ENCODE measurements around the gene MRM2.

The MRM2 gene

DNA sequence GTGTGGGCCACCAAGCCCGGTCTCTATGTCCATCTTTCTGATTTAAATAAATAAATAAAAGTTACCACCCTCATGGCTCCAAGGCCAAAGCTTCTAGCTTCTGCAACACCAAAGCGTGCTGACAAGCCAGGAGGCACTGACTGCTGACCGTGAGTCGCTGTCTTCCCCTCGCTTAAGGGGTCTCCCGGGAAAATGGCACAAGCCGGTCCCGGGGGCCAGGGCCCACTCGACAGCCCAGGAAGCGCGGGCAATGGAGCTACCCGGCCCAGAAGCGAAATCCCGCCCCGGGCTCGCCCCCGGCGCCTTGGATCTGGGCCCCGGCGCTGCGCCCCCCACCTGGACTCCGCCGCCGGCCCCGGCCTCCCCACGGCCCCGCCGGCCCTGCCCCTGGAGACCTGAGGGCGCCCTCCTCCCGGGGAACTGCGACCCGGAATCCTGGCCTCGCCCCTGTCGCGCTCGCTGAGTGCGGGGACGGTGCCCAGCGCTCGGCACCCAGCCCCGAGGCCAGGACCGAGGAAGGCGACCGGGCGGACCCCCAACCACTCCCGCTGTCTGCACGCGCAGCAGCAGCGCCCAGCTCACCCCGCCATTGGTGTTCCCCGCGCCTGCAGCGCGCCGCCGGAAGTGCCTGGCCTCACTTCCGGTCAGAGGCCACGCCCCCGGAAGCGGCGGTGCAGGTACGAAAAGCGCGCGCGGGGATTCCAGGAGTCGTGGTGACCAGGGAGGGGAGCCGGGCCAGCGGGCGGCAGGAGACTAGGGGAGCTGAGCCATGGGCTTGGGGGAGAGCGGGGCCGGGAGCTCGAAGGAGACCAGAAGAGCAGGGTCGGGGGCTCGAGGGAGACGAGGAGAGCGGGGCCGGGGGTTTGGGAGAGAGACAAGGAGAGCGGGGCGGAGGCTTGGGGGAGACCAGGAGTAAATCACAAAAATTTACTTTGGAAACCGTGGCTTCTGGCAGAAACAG lies at the start of gene MRM2, which contains the start of gene NUDT1:
TSS of gene MRM2 (minus strand) at position 626 of the 961 bp plus-strand sequence. CDS start at position 590, 36 bp downstream.
TSS of gene NUDT1 (plus strand) at position 647 of the 961 bp plus-strand sequence. CDS start 2,349 bp downstream, outside the sequence.
- TF ChIP-seq ZFP30 (CRISPR knock-in tag; IDR thresholded peaks at IDR 0.05) = no peak
- TF ChIP-seq, protein P1, sequence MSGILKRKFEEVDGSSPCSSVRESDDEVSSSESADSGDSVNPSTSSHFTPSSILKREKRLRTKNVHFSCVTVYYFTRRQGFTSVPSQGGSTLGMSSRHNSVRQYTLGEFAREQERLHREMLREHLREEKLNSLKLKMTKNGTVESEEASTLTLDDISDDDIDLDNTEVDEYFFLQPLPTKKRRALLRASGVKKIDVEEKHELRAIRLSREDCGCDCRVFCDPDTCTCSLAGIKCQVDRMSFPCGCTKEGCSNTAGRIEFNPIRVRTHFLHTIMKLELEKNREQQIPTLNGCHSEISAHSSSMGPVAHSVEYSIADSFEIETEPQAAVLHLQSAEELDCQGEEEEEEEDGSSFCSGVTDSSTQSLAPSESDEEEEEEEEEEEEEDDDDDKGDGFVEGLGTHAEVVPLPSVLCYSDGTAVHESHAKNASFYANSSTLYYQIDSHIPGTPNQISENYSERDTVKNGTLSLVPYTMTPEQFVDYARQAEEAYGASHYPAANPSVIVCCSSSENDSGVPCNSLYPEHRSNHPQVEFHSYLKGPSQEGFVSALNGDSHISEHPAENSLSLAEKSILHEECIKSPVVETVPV (CRISPR knock-in tag; IDR thresholded peaks at IDR 0.05) = no peak
- no peak for TF ChIP-seq BACH2 (CRISPR knock-in tag; IDR thresholded peaks at IDR 0.05; ENCODE audit: borderline replicate concordance)
- TF ChIP-seq ARNTL (CRISPR knock-in tag; IDR thresholded peaks at IDR 0.05; ENCODE audit: borderline replicate concordance, low read depth) = no peak
- TF ChIP-seq ISL1 (CRISPR knock-in tag; IDR thresholded peaks at IDR 0.05) = no peak
- TF ChIP-seq ZC3H10 (CRISPR knock-in tag; IDR thresholded peaks at IDR 0.05) = no peak
- no peak for TF ChIP-seq TOX (CRISPR knock-in tag; IDR thresholded peaks at IDR 0.05; ENCODE audit: borderline replicate concordance)
- TF ChIP-seq CSDC2 (CRISPR knock-in tag; IDR thresholded peaks at IDR 0.05) = no peak
- TF ChIP-seq ZNF70 (CRISPR knock-in tag; IDR thresholded peaks at IDR 0.05) = no peak
- TF ChIP-seq ESRRG (CRISPR knock-in tag; IDR thresholded peaks at IDR 0.05) = no peak
- no peak for TF ChIP-seq ZNF8 (CRISPR knock-in tag; IDR thresholded peaks at IDR 0.05)
- peak; percentile 94 for ATAC-seq

DNA sequence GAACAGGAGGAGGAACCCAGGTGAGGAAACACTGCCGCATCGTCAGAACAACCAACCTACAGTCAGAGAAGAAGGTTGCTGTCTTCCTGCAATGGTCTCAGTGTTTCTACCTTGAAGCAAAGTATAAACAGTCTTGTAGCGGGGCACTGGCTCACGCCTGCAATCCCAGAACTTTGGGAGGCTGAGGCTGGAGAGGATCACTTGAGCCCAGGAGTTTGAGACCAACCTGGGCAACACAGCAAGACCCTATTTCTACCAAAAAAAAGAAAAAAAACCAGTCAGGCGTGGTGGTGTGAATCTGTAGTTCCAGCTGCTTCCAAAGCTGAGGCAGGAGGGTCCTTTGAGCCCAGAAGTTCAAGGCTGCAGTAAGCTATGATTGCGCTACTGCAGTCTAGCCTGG lies 48.9 kb upstream of the MRM2 start:
- no peak for ATAC-seq
- no peak for TF ChIP-seq ISL1 (CRISPR knock-in tag; IDR thresholded peaks at IDR 0.05)
- TF ChIP-seq, protein P2, sequence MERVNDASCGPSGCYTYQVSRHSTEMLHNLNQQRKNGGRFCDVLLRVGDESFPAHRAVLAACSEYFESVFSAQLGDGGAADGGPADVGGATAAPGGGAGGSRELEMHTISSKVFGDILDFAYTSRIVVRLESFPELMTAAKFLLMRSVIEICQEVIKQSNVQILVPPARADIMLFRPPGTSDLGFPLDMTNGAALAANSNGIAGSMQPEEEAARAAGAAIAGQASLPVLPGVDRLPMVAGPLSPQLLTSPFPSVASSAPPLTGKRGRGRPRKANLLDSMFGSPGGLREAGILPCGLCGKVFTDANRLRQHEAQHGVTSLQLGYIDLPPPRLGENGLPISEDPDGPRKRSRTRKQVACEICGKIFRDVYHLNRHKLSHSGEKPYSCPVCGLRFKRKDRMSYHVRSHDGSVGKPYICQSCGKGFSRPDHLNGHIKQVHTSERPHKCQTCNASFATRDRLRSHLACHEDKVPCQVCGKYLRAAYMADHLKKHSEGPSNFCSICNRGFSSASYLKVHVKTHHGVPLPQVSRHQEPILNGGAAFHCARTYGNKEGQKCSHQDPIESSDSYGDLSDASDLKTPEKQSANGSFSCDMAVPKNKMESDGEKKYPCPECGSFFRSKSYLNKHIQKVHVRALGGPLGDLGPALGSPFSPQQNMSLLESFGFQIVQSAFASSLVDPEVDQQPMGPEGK (CRISPR knock-in tag; IDR thresholded peaks at IDR 0.05; ENCODE audit: borderline replicate concordance) = no peak

DNA sequence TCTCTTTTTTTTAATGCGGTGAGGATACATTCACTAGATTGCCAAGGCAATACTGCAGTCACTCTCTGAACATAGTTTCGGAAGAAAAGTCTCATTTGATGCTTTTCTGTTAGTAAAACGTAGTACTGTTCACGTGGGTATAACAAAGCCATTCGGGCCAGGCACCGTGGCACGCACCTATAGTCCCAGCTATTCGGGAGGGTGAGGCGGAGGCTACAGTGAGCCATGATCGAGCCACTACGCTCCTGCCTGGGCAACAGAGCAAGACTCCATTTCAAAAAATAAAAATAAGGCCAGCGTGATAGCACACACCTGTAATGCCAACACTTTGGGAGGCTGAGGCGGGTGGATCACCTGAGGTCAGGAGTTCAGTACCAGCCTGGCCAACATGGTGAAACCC lies 47.6 kb upstream of the MRM2 start:
- no peak for ATAC-seq
- no peak for TF ChIP-seq SNAI2 (CRISPR knock-in tag; IDR thresholded peaks at IDR 0.05)
- TF ChIP-seq ZFP3 (CRISPR knock-in tag; IDR thresholded peaks at IDR 0.05) = no peak
- TF ChIP-seq, protein P3, sequence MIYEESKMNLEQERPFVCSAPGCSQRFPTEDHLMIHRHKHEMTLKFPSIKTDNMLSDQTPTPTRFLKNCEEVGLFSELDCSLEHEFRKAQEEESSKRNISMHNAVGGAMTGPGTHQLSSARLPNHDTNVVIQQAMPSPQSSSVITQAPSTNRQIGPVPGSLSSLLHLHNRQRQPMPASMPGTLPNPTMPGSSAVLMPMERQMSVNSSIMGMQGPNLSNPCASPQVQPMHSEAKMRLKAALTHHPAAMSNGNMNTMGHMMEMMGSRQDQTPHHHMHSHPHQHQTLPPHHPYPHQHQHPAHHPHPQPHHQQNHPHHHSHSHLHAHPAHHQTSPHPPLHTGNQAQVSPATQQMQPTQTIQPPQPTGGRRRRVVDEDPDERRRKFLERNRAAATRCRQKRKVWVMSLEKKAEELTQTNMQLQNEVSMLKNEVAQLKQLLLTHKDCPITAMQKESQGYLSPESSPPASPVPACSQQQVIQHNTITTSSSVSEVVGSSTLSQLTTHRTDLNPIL (CRISPR knock-in tag; IDR thresholded peaks at IDR 0.05; ENCODE audit: low read depth) = no peak

DNA sequence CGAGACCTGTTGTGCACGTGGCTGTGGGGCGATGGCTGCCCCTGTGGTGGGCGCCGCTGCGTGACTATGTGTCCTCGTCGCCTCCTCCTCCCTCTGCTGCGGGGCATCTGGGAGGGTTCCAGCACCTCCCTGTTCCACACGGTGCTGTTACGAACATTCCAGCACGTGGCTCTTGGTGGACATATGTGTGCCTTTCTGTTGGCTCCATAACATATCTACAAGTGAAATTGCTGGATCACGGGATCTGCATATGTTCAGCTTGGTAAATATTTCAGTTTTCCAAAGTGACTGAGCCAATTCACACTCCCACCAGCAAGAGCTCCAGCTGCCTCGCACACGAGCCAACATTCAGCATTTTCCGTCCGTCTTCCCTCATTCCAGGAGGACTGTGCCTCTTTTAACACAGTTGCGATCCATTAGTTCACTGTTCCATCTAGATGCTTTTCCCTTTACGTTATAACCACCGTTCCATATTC lies 47.1 kb upstream of the MRM2 start:
- TF ChIP-seq ZFP3 (CRISPR knock-in tag; IDR thresholded peaks at IDR 0.05) (no peak), ZNF8 (CRISPR knock-in tag; IDR thresholded peaks at IDR 0.05) (no peak), SNAI2 (CRISPR knock-in tag; IDR thresholded peaks at IDR 0.05) (no peak), TOX (CRISPR knock-in tag; IDR thresholded peaks at IDR 0.05; ENCODE audit: borderline replicate concordance) (no peak), ESRRG (CRISPR knock-in tag; IDR thresholded peaks at IDR 0.05) (no peak), PPARA (CRISPR knock-in tag; IDR thresholded peaks at IDR 0.05; ENCODE audit: borderline replicate concordance) (no peak), GLIS3 (CRISPR knock-in tag; IDR thresholded peaks at IDR 0.05) (no peak), TCF4 (CRISPR knock-in tag; IDR thresholded peaks at IDR 0.05; ENCODE audit: borderline replicate concordance) (no peak), RARB (CRISPR knock-in tag; IDR thresholded peaks at IDR 0.05) (no peak), ISL1 (CRISPR knock-in tag; IDR thresholded peaks at IDR 0.05) (no peak), CSDC2 (CRISPR knock-in tag; IDR thresholded peaks at IDR 0.05) (no peak), ARNTL (CRISPR knock-in tag; IDR thresholded peaks at IDR 0.05; ENCODE audit: borderline replicate concordance, low read depth) (no peak)
- TF ChIP-seq, protein P4, sequence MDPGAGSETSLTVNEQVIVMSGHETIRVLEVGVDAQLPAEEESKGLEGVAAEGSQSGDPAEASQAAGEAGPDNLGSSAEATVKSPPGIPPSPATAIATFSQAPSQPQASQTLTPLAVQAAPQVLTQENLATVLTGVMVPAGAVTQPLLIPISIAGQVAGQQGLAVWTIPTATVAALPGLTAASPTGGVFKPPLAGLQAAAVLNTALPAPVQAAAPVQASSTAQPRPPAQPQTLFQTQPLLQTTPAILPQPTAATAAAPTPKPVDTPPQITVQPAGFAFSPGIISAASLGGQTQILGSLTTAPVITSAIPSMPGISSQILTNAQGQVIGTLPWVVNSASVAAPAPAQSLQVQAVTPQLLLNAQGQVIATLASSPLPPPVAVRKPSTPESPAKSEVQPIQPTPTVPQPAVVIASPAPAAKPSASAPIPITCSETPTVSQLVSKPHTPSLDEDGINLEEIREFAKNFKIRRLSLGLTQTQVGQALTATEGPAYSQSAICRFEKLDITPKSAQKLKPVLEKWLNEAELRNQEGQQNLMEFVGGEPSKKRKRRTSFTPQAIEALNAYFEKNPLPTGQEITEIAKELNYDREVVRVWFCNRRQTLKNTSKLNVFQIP (CRISPR knock-in tag; IDR thresholded peaks at IDR 0.05; ENCODE audit: borderline replicate concordance, low read depth) = no peak
- TF ChIP-seq, protein P1 (CRISPR knock-in tag; IDR thresholded peaks at IDR 0.05) = no peak
- ATAC-seq = no peak
